ENCODE results near the gene ACP7.

DNA sequence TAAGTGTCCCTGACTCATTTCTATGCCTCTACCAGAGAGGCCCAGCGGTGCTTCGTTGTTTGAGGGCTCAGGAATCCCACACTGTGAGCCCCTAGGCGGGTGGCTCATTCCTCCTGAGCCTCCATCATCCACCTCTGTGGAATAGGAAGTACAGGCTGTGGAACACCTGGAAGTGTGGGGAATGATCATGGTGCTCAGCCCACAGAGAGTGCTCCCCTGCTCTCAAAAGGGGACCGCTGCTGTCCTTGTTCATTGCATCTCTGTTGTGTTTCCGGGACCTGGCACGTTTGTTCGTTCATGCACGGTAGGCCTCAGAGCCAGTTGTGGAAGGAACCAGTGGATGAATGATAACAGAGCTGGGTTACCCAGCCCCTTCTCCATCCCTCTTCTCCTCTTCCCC, 1.2 kb downstream of the ACP7 start:
- TF ChIP-seq, protein P1, sequence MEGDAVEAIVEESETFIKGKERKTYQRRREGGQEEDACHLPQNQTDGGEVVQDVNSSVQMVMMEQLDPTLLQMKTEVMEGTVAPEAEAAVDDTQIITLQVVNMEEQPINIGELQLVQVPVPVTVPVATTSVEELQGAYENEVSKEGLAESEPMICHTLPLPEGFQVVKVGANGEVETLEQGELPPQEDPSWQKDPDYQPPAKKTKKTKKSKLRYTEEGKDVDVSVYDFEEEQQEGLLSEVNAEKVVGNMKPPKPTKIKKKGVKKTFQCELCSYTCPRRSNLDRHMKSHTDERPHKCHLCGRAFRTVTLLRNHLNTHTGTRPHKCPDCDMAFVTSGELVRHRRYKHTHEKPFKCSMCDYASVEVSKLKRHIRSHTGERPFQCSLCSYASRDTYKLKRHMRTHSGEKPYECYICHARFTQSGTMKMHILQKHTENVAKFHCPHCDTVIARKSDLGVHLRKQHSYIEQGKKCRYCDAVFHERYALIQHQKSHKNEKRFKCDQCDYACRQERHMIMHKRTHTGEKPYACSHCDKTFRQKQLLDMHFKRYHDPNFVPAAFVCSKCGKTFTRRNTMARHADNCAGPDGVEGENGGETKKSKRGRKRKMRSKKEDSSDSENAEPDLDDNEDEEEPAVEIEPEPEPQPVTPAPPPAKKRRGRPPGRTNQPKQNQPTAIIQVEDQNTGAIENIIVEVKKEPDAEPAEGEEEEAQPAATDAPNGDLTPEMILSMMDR (IDR thresholded peaks at IDR 0.05), result no peak
- TF ChIP-seq POLR2A (IDR thresholded peaks at IDR 0.05), result no peak
- no peak for TF ChIP-seq EP300 (IDR thresholded peaks at IDR 0.05)
